DND-41 (cell line): ENCODE data around the gene TGM1.

ENCODE experiments used
- CTCF ChIP-seq: IDR thresholded peaks from 2 replicates; pipeline ENCODE4 v1.5.1; 2012; ENCODE audit warnings: borderline replicate concordance, low read length, moderate library complexity, mild to moderate bottlenecking; ENCODE audit not compliant: poor library complexity, severe bottlenecking; ENCODE audit errors: extremely low read depth
- EZH2 ChIP-seq: IDR thresholded peaks from 3 replicates; pipeline ENCODE4 v1.6.1; 2012; ENCODE audit warnings: borderline replicate concordance, low read depth, mild to moderate bottlenecking, moderate library complexity, low read length, inconsistent platforms; ENCODE audit not compliant: severe bottlenecking

- TF ChIP-seq CTCF (no peak), EZH2 (no peak)
Measured at GRCh38 chr14:24277606-24278321, 14.8 kb upstream of the TGM1 start.
